Dermis microvascular lymphatic vessel endothelial cell (primary cell): Measurements from ENCODE around the gene SCRN2. TPM values are rescaled to one million over a fixed set of nuclear protein-coding genes. Genes with fewer than 3 reads are reported as not detected.

ENCODE experiments used
- DNase-seq, 2 donors: peaks; one replicate each; pipeline versions ENCODE4 v3.0.0 to v3.0.0-alpha.2; 2010; ENCODE audit warnings: low read depth in 2 of 2
- total RNA-seq: library from RNA; depleted of rRNA; stranded (reverse); fragments of >200 nt; gene quantifications from 2 replicates; pipeline ENCODE4 v1.2.1, GENCODE V29; 2014

The SCRN2 gene
- total RNA-seq, 1 donor from 2014 or later: 24.1 TPM

DNA sequence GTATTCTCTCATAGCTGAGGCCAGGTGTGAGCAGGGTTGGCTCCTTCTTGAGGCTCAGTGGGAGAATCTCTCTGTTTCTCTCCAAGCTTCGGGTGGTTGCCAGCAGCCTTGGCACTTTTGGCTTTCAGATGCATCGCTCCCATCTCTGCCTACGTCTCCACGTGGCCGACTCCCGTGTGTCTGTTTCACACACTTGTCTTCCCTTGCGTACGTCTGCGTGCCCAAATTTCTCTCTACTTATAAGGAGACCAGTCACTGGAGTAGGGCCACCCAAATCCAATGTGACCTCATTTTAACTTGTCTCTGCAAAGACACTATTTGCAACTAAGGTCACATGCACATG is 34.2 kb downstream of the SCRN2 start:
- DNase-seq: no peak

DNA sequence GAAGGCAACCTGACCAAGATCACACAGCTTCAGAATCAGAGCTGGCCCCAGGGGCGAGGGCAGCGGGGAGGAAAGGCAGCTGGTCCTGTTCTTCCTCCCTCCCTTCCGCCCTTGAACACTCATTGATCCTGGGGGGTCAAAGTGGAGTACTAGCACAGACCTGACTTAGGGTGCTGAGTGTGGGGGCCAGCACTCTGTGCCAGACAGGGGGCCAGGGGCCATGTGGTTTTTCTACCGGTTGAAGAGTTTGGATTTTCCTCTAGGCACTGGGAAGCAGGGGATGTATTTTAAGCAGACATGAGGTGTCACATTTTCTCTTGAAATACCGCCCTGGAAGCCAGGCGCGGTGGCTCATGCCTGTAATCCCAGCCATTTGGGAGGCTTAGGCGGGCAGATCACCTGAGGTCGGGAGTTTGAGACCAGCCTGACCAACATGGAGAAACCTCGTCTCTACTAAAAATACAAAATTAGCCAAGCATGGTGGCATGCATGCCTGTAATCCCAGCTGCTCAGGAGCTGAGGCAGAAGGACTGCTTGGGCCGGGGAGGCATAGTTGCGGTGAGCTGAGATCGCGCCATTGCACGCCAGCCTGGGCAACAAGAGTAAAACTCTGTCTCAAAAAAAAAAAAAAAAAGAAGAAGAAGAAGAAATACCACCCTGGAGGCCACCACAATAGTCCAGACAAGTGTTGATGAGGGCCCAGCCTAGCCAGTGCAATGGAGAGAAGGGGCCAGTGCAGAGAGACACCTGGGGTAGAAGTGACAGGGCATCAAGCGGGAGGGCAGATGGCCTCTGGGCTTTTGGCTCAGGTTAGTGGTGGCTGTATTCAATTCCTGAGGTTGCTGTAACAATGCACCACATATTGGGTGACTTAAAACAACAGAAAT is 34.8 kb downstream of the SCRN2 start:
- no peak for DNase-seq

DNA sequence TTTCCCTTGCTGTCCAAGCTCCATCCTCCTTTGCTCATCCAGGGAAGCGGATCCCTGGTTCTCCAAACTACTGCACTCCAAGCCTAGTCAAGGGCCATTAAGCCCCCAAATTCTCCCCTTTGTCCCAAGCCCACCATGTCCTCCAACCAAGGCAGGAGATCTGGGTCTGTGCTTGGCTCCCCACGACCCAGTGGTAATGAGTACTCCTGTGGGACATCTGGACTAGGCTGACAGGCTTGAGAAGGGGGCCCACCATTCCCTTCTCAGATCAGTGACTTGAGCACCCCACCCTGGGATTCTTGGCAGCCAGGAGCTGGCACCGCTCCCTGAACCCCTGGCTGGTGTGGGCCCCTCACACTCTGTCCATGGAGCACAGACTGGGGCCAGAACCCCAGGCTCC is 36.6 kb downstream of the SCRN2 start:
- DNase-seq: no peak

DNA sequence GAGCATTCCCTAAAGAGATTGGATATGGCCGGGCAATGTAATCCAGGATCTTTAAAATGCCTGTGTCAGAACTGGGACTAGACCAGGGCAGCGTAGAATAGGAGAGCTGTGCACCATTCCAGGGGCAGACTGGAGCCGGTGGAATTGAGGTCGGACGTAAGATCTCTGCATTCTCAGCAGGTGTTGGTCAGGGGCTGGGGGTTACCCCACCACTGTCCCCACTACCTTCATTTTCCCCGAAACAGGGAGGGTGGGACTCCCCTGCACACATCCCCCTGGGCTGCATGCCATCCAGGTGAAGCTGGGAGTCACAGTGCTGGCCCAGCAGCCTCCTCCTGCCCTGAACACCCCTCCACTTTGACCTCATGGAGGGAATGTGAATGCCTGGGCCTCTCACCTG is 37.3 kb downstream of the SCRN2 start:
- no peak for DNase-seq

DNA sequence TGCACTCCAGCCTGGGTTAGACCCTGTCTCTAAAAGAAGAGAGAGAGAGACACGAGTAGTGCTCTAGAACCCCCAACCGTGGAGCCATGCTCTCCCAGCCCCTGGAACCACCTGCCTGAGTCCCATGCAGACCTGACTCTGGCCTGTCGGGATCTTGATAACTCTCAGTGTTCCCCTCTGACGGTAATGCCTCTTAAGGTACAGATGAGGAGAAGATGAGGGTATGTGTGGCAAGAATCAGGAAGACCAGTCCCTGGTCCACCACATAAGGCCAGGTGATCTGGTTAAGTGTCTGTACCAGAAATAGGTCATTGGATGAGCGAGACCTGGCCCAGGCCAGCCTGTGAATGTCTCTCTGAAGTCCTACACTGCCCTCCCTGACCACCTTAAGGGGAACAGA is 37.9 kb downstream of the SCRN2 start:
- no peak for DNase-seq

DNA sequence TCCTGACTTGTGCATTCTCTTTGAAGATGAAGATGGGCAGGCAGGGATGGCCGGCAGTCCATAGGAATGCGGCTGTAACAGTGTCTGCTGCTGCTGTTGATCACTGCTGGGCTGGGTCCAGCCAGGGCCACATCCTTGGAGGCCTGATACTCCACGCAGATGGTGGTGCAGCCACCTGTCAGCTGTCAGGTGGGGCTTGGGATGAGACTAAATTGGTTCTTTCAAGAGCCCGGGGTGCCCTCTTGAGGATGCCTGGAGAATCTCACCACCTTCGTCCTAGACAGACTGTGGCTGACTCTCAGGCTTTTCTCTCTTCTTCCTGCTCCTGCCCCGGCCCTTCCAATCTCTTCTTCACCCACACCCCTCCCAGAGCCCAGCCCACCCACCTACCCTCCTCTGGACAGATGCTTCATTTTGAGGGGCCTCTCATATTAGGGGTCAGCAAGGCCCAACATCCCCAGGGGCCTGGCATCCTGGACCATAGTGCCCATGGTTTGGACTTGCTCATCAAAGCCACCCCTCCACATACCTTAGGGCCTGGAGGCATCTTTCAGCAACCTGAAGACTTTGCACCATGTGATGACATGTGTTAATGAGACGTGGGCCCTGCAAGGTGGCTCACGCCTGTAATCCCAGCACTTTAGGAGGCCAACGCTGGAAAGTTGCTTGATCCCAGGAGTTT is 38.6 kb downstream of the SCRN2 start:
- peak in 1 of 2 donors; percentile 57 for DNase-seq

DNA sequence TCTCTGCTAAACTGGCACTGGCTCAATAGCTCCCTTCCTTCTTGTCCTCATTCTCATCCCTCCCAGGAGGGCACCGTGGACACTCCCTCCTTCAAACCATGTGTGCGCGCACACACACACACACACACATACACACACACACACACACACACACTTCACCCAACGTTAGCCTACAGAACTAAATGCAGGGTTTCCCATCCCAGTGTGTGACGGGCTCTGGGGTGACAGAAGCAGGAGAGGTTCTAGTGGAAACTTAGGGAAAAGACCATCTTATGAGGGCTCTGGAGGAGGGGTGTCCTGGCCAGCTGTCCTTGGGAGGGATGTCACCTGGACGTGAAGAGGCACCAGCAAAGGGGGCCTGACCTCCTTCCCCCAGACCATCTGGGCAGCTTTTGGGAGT is 39.2 kb downstream of the SCRN2 start:
- DNase-seq: no peak

DNA sequence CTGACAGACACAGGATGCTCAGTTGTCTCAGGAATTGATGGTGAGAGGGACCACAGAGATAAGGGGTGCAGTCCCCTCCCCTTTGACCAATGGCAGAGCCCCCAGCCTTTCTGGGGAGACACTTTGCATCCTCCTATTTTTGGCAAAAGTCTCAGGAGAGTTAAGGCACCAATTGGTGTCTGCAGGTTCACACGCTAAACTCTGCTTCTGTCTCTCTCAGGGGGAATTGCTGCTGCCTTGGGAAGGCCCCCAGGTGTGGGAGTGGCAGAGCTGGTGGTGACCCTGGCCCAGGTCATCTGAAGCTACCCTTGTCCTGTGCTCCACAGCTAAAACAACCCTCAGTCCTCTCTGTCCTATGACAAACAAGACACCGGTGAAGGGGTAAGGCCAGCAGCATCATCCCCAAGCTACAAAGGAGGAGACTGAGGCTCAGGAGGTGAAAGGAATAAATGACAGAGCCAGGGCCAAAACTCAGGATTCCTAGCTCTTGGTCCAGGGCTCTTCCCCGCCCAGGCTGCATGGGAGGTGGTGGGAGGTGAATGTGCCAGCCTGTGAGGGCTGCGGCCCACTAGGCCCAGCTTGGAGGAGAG is 39.8 kb downstream of the SCRN2 start:
- no peak for DNase-seq

DNA sequence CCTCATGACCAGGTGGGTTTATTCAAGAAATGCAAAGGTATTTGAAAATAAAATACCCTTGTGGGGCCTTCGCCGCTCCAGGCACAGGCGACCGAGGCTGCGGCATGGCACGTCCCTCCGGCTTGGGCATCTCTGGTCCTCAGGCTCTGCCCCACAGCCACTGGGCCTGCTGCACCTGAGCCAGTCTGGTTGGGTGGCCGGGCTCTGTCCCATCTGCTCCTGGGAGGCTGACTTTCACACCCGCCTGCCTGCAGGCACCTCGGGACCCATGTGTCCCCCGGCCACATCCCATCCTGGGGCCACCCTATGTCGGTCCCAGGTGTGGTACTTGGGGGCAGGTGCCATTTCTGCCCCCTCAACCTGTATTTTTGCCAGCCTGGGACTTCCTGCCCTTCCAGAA is 40.4 kb downstream of the SCRN2 start:
- no peak for DNase-seq

DNA sequence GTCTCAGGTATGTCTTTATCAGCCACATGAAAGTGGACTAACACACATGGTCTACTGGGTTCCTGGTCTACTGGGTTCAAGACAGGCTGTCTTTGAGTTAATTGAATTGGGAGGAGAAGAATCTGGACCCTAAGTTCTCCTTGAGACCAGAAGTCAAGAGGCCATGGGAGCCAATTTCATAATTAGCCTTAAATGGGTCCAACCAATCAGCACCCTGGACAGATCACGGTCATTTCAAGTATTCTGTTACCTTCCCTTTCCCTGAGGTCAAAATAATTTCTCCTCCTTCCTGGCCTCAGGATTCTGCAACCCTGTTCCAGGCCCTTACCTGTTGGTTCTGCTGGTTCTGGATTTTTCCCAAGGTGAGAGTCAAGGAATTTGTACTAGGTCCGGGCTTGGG is 43.3 kb downstream of the SCRN2 start:
- DNase-seq: no peak

DNA sequence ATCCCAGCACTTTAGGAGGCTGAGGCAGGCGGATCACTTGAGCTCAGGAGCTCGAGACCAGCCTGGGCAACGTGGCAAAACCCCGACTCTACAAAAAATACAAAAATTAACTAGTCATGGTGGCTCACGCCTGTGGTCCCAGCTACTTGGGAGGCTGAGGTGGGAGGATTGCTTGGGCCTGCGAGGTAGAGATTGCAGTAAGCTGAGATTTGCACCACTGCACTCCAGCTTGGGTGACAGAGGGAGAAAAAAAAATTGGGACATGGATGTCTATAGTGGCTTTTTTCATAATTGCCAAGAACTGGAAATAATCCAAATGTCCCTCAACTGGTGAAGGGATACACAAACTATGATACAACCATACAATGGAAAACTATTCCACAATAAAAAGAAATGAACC is 48.1 kb downstream of the SCRN2 start:
- DNase-seq: no peak

DNA sequence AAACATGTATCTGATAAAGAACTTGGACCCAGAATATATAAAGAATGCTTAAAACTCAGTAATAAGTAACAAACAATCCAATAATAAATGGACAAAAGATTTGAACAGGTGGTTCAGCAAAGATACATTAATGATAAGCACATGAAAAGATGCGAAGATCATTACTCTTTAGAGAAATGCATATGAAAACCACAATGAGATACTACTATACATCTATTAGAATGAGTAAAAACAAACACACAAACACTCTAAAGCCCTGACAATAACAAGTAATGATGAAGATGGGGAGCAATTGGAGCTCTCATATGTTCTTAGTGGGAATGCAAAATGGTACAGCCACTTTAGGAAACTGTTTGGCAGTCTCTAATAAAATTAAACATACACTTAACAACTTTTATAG is 48.6 kb downstream of the SCRN2 start:
- no peak for DNase-seq

DNA sequence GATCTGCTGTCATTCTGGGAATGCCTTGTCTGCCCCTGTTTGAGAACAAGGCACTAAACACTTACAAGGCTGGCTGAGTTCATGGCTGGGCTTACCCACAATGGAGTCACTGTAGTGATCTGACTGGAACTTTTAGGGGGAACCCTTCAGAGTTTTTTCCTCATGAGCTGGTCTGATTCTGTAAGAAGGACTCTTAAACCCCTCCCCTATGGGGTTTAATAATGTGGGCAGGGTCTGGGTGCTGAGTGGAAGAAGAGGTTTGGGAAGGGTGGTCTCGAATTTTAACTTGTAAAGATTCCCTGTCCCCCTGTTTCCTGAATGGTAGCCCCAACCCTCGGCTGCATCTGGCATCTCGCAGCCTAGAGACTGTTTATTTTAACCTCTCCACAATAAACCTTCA is 50.0 kb downstream of the SCRN2 start:
- DNase-seq: no peak

DNA sequence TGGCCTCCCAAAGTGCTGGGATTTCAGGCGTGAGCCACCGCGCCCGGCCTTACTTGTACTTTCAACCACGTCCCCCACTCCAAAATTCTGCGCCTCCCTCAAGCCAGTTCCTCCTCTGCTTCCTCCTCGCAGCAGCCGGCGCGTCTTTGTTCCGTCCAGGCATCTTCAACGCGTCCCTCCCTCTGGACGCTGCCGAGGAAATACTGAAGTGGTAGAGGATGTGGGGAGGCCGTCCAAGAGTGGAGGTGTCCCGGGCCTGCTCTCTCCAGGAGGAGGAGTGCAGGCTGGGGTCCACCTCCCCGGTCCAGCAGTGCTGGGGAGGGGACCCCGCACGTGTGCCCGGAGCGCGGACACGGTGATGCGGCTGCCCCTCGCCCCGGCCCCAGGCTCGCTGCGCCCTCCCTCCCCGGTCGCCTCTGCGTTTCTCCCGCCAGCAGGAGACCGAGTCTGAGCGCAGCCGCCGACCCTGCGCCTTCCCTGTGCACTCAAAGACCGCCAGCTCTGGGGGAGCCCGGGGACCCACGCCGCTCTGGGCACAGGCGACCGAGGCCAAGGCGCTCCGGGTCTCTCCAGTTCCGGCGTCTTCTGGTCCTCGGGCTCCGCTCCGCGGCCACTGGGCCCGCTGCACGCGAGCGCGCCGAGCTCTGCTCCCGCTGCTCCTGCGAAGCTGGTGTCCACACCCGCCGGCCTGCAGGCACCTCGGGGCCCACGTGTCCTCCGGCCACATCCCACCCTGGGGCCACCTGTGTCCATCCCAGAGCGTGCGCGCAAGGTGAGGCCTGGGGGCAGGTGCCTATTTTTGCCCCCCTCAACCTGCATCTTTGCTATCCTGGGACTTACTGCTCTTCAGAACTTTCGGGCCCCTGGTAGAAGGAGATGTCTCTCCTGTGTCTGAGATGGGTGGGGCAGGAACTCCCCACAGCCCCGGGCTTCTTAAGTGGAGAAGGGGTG is 51.2 kb downstream of the SCRN2 start:
- peak in 1 of 2 donors; percentile 49 for DNase-seq

Other genes starting within 250 kb of the SCRN2 start
- 285 and 367 TPM in 2 replicates for gene KPNB1, start 191.4 kb downstream of the SCRN2 start, total RNA-seq
- 6.8 and 8.5 TPM in 2 replicates for gene TBKBP1, start 147.1 kb downstream of the SCRN2 start, total RNA-seq
- gene TBX21, start 108.0 kb downstream of the SCRN2 start, total RNA-seq: not detected in 2 replicates
- gene OSBPL7, start 19.5 kb downstream of the SCRN2 start, total RNA-seq: 4.6 and 6.3 TPM in 2 replicates
- gene MRPL10, start 9.7 kb downstream of the SCRN2 start, total RNA-seq: 16.3 and 23.6 TPM in 2 replicates
- under 0.01 TPM in 2 replicates for gene LRRC46, start 9.6 kb downstream of the SCRN2 start, total RNA-seq
- 1.8 and 2.3 TPM in 2 replicates for gene SP6, start 9.9 kb upstream of the SCRN2 start, total RNA-seq
- 0.77 and 2.9 TPM in 2 replicates for gene SP2, start 55.0 kb upstream of the SCRN2 start, total RNA-seq
- 18.9 and 27.1 TPM in 2 replicates for gene PNPO, start 100.3 kb upstream of the SCRN2 start, total RNA-seq
- gene PRR15L, start 116.6 kb upstream of the SCRN2 start, total RNA-seq: not detected in 2 replicates
- gene CDK5RAP3, start 129.8 kb upstream of the SCRN2 start, total RNA-seq: 47.8 and 62.8 TPM in 2 replicates
- 5.5 and 9.5 TPM in 2 replicates for gene COPZ2, start 196.5 kb upstream of the SCRN2 start, total RNA-seq
- gene NFE2L1, start 207.1 kb upstream of the SCRN2 start, total RNA-seq: 69.3 and 109 TPM in 2 replicates